ENCODE data around the gene DLX6.
"Not testable (repeated sequence)": the region's sequence is repeated elsewhere in the genome, so short reads cannot be mapped to it uniquely, and the experiment has no call there.

DLX6 gene

GRCh38 chr7:97024209-97025129 lies 19.1 kb downstream of the DLX6 start, which contains the start of gene DLX5:
TSS of gene DLX5 (minus strand) at chr7:97024831. CDS start at chr7:97024623, 208 bp downstream.
- no peak for DNase-seq

- DNase-seq: no peak
Observed at GRCh38 chr7:97025130-97025499, 19.8 kb downstream of the DLX6 start.

- DNase-seq: no peak
Observed at GRCh38 chr7:97025983-97026714, 20.8 kb downstream of the DLX6 start.

- no peak for DNase-seq
Observed at GRCh38 chr7:97026715-97027426, 21.5 kb downstream of the DLX6 start.

GRCh38 chr7:97027427-97028234 lies 22.3 kb downstream of the DLX6 start:
- peak; percentile 47 for DNase-seq

GRCh38 chr7:97034213-97034852 lies 29.0 kb downstream of the DLX6 start:
- DNase-seq: not testable (repeated sequence)

GRCh38 chr7:97039374-97040065 lies 34.2 kb downstream of the DLX6 start:
- no peak for DNase-seq

GRCh38 chr7:97043281-97043680 lies 37.9 kb downstream of the DLX6 start:
- no peak for DNase-seq
